ENCODE data around the gene GDE1. TPM values are rescaled to one million over a fixed set of nuclear protein-coding genes. Genes with fewer than 3 reads are reported as not detected.

The GDE1 gene
- total and polyA plus RNA-seq, 4 donors, result 65.2 to 114 (median 103) TPM

DNA sequence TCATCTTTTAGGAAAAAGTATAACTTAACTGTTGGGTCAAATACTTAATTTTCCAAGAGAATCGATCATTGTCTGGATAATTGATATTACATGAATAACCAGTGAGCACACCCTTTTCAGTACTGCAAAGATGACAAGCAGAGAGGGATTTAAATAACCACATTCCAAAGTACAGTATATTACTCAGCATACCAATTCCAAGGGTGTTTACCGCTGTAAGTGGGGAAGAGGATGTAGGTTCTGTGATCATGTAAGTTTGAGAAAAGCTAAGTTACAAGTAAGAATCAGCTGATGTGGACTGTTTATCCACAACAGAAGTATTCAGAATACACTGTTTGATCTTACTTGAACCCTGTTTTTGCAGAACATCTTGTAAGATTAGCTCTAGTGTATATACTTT, 6.1 kb downstream of the GDE1 start:
- Histone ChIP-seq H3K27me3 (ENCODE audit: control insufficient read depth, insufficient read depth, low read length) (no peaks in the 10 kb centered on the region), H3K4me1 (ENCODE audit: control insufficient read depth, insufficient read depth, low read length) (peaks cover 8% of the 10 kb centered on the region), H3K36me3 (ENCODE audit: control insufficient read depth, insufficient read depth, low read length) (peaks cover 8% of the 10 kb centered on the region), H3K9me3 (ENCODE audit: control insufficient read depth, insufficient read depth, low read length) (no peaks in the 10 kb centered on the region), H3K4me3 (ENCODE audit: low read depth, low read length) (no peak overlapping the region), H3K27ac (ENCODE audit: low read depth, low read length) (no peak overlapping the region)
- DNase-seq (ENCODE audit: low read depth in 4 of 6, low spot score in 6 of 6), result no peak
- no CpG with 5 or more reads among the region's 2 CpGs for WGBS (ENCODE audit: insufficient coverage)

DNA sequence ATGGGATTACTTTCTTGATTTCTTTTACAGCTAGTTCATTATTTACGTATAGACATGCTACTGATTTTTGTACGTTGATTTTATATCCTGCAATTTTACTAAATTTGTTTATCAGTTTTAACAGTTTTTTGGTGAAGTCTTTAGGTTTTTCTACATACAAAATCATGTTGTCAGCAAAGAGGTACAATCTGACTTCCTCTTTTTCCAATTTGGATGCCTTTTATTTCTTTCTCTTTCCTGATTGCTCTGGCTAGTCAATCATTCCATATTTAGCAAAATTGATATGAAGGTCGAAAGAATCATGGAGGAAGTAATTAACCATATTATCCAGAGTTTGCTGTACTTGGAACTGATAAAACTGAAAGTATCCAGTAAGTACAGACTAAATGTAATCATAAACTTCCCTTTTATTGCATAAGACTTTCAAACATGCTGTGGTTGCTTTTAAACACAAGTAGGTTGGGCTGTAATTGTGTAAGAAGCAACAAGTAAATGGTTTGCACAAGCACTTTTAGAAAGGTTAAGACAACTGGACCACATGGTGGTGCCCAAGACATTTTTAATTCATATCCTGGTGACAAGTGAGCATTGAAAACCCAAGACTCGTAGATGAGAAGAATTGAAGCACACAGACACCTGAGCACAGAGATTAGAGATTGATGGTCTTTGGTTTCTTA, 8.4 kb downstream of the GDE1 start:
- H3K27me3 ChIP-seq (ENCODE audit: control insufficient read depth, insufficient read depth, low read length), result no peaks in the 10 kb centered on the region
- 78% methylated on average over 1 of the region's 4 CpGs for WGBS (ENCODE audit: insufficient coverage)

DNA sequence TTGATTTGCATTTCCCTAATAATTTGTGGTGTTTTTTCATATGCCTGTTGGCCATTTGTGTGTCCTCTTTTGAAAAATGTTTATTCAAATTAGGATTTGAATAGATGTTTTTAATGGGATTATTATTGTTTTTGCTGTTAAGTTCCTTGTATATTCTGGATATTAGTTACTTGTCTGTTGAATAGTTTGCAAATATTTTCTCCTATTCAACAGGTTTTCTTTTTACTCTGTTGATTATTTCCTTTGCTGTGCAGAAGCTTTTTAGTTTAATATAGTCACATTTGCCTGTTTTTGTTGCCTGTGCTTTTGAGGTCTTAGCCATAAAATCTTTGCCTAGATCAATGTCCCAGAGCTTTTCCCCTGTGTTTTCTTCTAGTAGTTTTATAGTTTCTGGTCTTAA, 9.6 kb downstream of the GDE1 start:
- Histone ChIP-seq H3K36me3 (ENCODE audit: control insufficient read depth, insufficient read depth, low read length) (peaks cover 14% of the 10 kb centered on the region), H3K27me3 (ENCODE audit: control insufficient read depth, insufficient read depth, low read length) (no peaks in the 10 kb centered on the region), H3K4me1 (ENCODE audit: control insufficient read depth, insufficient read depth, low read length) (no peaks in the 10 kb centered on the region), H3K4me3 (ENCODE audit: low read depth, low read length) (no peak overlapping the region), H3K27ac (ENCODE audit: low read depth, low read length) (no peak overlapping the region), H3K9me3 (ENCODE audit: control insufficient read depth, insufficient read depth, low read length) (no peaks in the 10 kb centered on the region)
- no peak for DNase-seq (ENCODE audit: low read depth in 4 of 6, low spot score in 6 of 6)

More for the DNA sequence above, 8.4 kb downstream of the GDE1 start:
- DNase-seq (ENCODE audit: low read depth in 4 of 6, low spot score in 6 of 6), result no peak
- Histone ChIP-seq H3K4me3 (ENCODE audit: low read depth, low read length) (no peak overlapping the region), H3K27ac (ENCODE audit: low read depth, low read length) (no peak overlapping the region), H3K9me3 (ENCODE audit: control insufficient read depth, insufficient read depth, low read length) (no peaks in the 10 kb centered on the region), H3K4me1 (ENCODE audit: control insufficient read depth, insufficient read depth, low read length) (no peaks in the 10 kb centered on the region), H3K36me3 (ENCODE audit: control insufficient read depth, insufficient read depth, low read length) (peaks cover 14% of the 10 kb centered on the region)

DNA sequence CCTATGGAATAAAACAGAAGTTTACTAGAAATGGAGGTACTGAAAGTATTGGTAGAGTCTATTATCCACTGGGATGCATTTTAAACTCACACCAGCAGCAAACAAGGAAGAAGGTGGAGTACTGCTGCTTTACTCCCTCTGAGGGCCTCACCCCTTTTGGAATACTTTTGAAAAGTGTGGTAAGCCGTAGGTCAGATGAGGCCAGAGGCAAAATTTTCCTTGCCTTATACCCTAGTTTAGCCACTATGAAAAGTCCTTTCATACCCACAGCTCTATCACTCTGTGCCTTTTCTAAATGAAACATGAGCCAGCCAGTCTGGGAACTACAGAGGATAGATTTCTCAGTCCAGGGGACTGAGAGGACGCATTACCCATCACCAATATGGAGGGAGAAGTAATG, 14.0 kb downstream of the GDE1 start:
- Histone ChIP-seq H3K36me3 (ENCODE audit: control insufficient read depth, insufficient read depth, low read length) (peaks cover 33% of the 10 kb centered on the region), H3K4me1 (ENCODE audit: control insufficient read depth, insufficient read depth, low read length) (no peaks in the 10 kb centered on the region), H3K4me3 (ENCODE audit: low read depth, low read length) (no peak overlapping the region), H3K27me3 (ENCODE audit: control insufficient read depth, insufficient read depth, low read length) (no peaks in the 10 kb centered on the region), H3K27ac (ENCODE audit: low read depth, low read length) (no peak overlapping the region), H3K9me3 (ENCODE audit: control insufficient read depth, insufficient read depth, low read length) (no peaks in the 10 kb centered on the region)
- DNase-seq (ENCODE audit: low read depth in 4 of 6, low spot score in 6 of 6), result no peak
- no CpG with 5 or more reads among the region's 2 CpGs for WGBS (ENCODE audit: insufficient coverage)

DNA sequence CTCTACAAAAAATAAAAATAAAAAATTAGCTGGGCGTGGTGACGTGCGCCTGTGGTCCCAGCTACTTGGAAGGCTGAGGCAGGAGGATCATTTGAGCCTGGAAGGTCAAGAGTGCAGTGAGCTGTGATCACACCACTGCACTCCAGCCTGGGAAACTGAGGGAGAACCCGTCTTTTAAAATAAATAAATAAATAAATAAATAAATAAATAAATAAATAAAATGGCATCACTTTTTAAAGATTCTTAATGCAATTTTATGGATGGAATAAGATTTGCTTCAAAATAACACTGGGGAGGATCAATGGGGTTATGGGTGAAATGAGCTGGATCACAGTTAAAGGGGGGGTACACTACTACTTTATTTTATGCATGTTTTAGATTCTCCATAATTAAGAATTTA, 14.9 kb downstream of the GDE1 start:
- Histone ChIP-seq H3K36me3 (ENCODE audit: control insufficient read depth, insufficient read depth, low read length) (peaks cover 33% of the 10 kb centered on the region), H3K27ac (ENCODE audit: low read depth, low read length) (no peak overlapping the region), H3K9me3 (ENCODE audit: control insufficient read depth, insufficient read depth, low read length) (no peaks in the 10 kb centered on the region), H3K27me3 (ENCODE audit: control insufficient read depth, insufficient read depth, low read length) (no peaks in the 10 kb centered on the region), H3K4me1 (ENCODE audit: control insufficient read depth, insufficient read depth, low read length) (no peaks in the 10 kb centered on the region), H3K4me3 (ENCODE audit: low read depth, low read length) (no peak overlapping the region)
- 100% methylated on average over 3 of the region's 4 CpGs for WGBS (ENCODE audit: insufficient coverage)
- no peak for DNase-seq (ENCODE audit: low read depth in 4 of 6, low spot score in 6 of 6)

DNA sequence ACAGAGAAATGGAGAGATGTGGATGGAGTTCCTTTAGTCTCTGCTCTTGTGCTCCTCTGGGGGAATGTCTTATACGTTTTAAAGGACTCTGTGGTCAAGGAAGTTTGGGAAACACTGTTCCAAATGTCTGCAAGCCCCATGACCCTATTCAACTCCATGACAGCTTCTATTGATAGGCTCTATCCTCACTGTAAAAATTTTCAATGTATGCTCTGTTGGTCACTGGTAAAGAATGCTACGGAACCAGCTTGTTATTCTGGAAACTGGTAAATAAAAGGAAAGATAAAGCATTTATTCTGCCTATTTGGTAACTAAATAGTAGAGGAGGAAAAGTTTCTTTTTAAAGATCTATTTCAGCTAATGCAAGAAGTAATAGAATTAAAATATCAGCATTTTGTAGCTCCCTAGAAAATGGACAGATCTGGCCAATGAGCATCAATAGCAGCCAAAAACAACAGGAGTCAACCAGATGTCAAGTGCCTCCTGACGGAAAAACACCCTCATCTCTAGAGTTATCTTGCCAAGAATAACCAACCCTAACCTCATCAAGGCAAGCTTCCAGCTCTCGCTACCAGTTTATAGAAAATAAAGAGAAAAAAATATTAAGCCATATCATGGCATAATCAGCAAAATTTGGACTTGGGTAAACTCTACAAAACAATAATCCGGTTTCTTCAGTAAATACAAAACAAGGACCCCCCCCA, 16.1 kb downstream of the GDE1 start:
- Histone ChIP-seq H3K36me3 (ENCODE audit: control insufficient read depth, insufficient read depth, low read length) (peaks cover 41% of the 10 kb centered on the region), H3K27me3 (ENCODE audit: control insufficient read depth, insufficient read depth, low read length) (no peaks in the 10 kb centered on the region), H3K27ac (ENCODE audit: low read depth, low read length) (peak overlapping the region; percentile 13)

DNA sequence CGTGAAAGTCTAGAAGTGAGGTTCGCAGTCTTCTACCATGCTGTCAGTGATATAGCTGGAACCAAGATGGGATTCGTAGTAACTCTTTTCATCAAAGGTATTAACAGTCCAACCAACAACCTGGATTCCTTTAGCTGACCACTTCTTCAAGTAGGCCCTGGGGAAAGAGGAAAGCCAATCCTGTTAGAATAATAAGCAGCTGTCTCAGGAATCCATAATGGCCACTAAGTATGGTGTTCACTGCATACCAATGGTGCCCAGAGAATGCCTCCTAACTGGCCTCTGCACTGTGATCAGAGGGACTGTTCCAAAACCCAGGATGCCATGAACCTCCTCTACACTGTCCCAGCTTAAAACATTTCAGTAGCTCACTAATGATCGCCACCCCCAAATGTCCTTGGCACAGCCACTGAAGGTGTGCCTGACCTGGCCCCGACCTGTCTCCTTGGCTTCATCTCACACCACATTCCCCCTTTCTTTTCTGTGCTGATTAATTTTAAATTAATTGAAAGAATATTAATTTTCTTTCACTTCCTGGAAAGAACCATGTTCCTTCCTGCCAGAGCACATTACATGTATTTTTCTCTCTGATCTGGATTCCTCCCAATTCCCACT, 18.3 kb downstream of the GDE1 start:
- Histone ChIP-seq H3K4me3 (ENCODE audit: low read depth, low read length) (no peak overlapping the region), H3K27me3 (ENCODE audit: control insufficient read depth, insufficient read depth, low read length) (no peaks in the 10 kb centered on the region), H3K27ac (ENCODE audit: low read depth, low read length) (no peak overlapping the region), H3K9me3 (ENCODE audit: control insufficient read depth, insufficient read depth, low read length) (no peaks in the 10 kb centered on the region), H3K4me1 (ENCODE audit: control insufficient read depth, insufficient read depth, low read length) (no peaks in the 10 kb centered on the region), H3K36me3 (ENCODE audit: control insufficient read depth, insufficient read depth, low read length) (peaks cover 41% of the 10 kb centered on the region)
- 92% methylated on average over 2 of the region's 5 CpGs for WGBS (ENCODE audit: insufficient coverage)
- no peak for DNase-seq (ENCODE audit: low read depth in 4 of 6, low spot score in 6 of 6)

More for the DNA sequence above, 16.1 kb downstream of the GDE1 start:
- H3K4me3 ChIP-seq (ENCODE audit: low read depth, low read length), result no peak overlapping the region
- H3K4me1 ChIP-seq (ENCODE audit: control insufficient read depth, insufficient read depth, low read length), result no peaks in the 10 kb centered on the region
- H3K9me3 ChIP-seq (ENCODE audit: control insufficient read depth, insufficient read depth, low read length), result no peaks in the 10 kb centered on the region
- WGBS (ENCODE audit: insufficient coverage), result 100% methylated on average over 1 of the region's 5 CpGs
- peak in 1 of 6 donors; percentile 73 for DNase-seq (ENCODE audit: low read depth in 4 of 6, low spot score in 6 of 6)

DNA sequence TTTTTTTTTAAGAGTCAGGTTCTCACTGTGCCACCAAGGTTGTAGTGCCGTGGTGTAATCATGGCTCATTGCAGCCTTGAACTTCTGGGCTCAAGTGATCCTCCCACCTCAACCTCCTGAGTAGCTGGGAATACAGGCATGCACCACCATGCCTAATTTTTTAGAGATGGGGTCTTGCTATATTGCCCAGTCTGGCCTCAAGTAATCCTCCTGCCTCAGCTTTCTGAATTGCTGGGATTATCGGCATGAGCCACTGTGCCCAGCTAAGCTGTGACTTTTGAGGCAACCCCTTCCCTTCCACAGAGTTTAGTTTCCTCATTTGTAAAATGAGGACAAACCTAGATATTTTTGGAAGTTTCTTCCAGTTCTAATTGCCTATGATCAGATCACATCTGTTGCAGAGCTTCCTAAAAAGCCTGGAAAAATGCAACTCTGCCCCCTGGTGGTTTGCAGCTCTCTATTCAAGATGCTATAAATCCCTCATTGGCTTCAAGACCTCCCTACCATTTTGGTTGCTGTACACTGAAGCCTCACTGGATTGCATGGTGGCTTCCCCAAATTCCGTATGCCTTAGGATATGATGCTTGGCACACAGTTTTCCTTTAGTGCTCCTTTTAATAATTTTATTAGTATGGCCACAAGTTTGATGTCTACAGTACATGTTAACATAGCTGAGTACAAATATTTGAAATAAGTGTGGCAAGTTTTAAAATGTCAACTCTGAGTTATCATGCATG, 19.3 kb downstream of the GDE1 start:
- H3K36me3 ChIP-seq (ENCODE audit: control insufficient read depth, insufficient read depth, low read length), result peaks cover 41% of the 10 kb centered on the region
- 100% methylated on average over 1 of the region's 3 CpGs for WGBS (ENCODE audit: insufficient coverage)
- no peaks in the 10 kb centered on the region for H3K27me3 ChIP-seq (ENCODE audit: control insufficient read depth, insufficient read depth, low read length)
- no peak overlapping the region for H3K27ac ChIP-seq (ENCODE audit: low read depth, low read length)
- H3K4me3 ChIP-seq (ENCODE audit: low read depth, low read length), result no peak overlapping the region
- no peaks in the 10 kb centered on the region for H3K4me1 ChIP-seq (ENCODE audit: control insufficient read depth, insufficient read depth, low read length)
- peak in 5 of 6 donors; percentile 62 to 94 (median 79) for DNase-seq (ENCODE audit: low read depth in 4 of 6, low spot score in 6 of 6)
- no peaks in the 10 kb centered on the region for H3K9me3 ChIP-seq (ENCODE audit: control insufficient read depth, insufficient read depth, low read length)

DNA sequence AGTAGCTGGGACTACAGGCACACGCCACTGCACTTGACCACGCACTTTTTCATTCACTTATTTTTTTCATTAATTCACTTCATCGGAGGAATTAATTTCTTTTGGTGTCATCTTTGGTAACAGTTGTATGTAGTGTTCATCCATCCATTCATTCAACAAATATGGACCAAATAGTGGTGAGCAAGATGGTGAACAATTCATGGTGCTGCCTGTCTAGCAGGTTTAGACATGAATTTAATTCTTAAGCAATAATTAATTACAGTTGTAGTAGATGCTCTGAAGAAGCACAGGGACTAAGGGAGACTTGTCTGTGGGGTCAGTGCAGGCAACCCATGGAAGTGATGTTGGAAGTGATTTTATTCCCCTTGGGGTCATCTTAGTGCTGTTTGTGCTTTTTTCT, 22.4 kb downstream of the GDE1 start:
- Histone ChIP-seq H3K9me3 (ENCODE audit: control insufficient read depth, insufficient read depth, low read length) (no peaks in the 10 kb centered on the region), H3K4me3 (ENCODE audit: low read depth, low read length) (no peak overlapping the region), H3K4me1 (ENCODE audit: control insufficient read depth, insufficient read depth, low read length) (no peaks in the 10 kb centered on the region), H3K27ac (ENCODE audit: low read depth, low read length) (no peak overlapping the region), H3K27me3 (ENCODE audit: control insufficient read depth, insufficient read depth, low read length) (no peaks in the 10 kb centered on the region), H3K36me3 (ENCODE audit: control insufficient read depth, insufficient read depth, low read length) (peaks cover 32% of the 10 kb centered on the region)
- WGBS (ENCODE audit: insufficient coverage), result no CpG with 5 or more reads among the region's 3 CpGs
- no peak for DNase-seq (ENCODE audit: low read depth in 4 of 6, low spot score in 6 of 6)
